Heart right ventricle (tissue), 16 donors: ENCODE data around the gene LRP1. TPM values are rescaled to one million over a fixed set of nuclear protein-coding genes. Genes with fewer than 3 reads are reported as not detected.

Experiments used
- ATAC-seq, 8 donors: fragments of 200-7000 bp; cut with Tn5 transposase; one replicate each; pipeline ENCODE4 v1.9.1; 2020; ENCODE audit warnings: mild to moderate bottlenecking in 8 of 8, moderate library complexity in 8 of 8, moderate number of reproducible peaks in 1 of 8
- DNase-seq, 2 donors: peaks; one replicate each; pipeline ENCODE4 v3.0.0-alpha.2; 2020
- H3K27ac ChIP-seq, 10 donors: fragments of 200-600 bp; sonication (generic) in 2 of 10; one replicate each; pipeline versions ENCODE4 v1.5.0 to v1.8.0; 2020 to 2022; ENCODE audit warnings: mild to moderate bottlenecking in 3 of 10
- H3K27me3 ChIP-seq, 7 donors: fragments of 200-600 bp; one replicate each; pipeline ENCODE4 v1.8.0; 2021 to 2022; ENCODE audit warnings: mild to moderate bottlenecking in 2 of 7
- H3K36me3 ChIP-seq, 9 donors: fragments of 200-600 bp; sonication (generic) in 1 of 9; one replicate each; pipeline versions ENCODE4 v1.5.0 to v1.8.0; 2020 to 2022; ENCODE audit warnings: mild to moderate bottlenecking in 2 of 9
- H3K4me1 ChIP-seq, 9 donors: fragments of 200-600 bp; sonication (generic) in 1 of 9; one replicate each; pipeline versions ENCODE4 v1.5.0 to v1.8.0; 2020 to 2022; ENCODE audit warnings: mild to moderate bottlenecking in 4 of 9
- H3K4me3 ChIP-seq, 10 donors: fragments of 200-600 bp; sonication (generic) in 2 of 10; one replicate each; pipeline versions ENCODE4 v1.5.0 to v1.8.0; 2020 to 2022; ENCODE audit warnings: mild to moderate bottlenecking in 7 of 10, moderate library complexity in 2 of 10
- H3K9me3 ChIP-seq, 11 donors: fragments of 200-600 bp in 10 of 11; sonication (generic) in 2 of 11; one replicate each; pipeline versions ENCODE4 v1.5.0 to v1.8.0; 2013 to 2022; ENCODE audit warnings: mild to moderate bottlenecking in 2 of 11, control low read depth in 1 of 11, moderate library complexity in 1 of 11
- WGBS, 2 donors: extraction: QIAGEN DNeasy Blood & Tissue Kit; methylation state at CpG; one replicate each; pipeline ENCODE4 v1.1.7; 2013; ENCODE audit warnings: inconsistent platforms in 1 of 2; 5-methylcytosine and 5-hydroxymethylcytosine counted together
- intact Hi-C, 10 donors: fragments of 100-400 bp; cut with DNase I; formaldehyde crosslinking; loops; one replicate each; pipeline versions ENCODE4 v1.11.1 to v1.14.2; 2022
- polyA plus RNA-seq, 2 donors: library from polyadenylated mRNA; stranded (reverse); fragments of 200-250 nt; gene quantifications; one replicate each; pipeline ENCODE4 v1.2.3, GENCODE V29; 2013
- total RNA-seq, 10 donors: library from RNA; stranded (reverse); fragmentation: NEBNext Ultra II Directional in 3 of 10; extraction: Animal tissue kit (Norgen Biotek cat#: 25700) in 3 of 10; gene quantifications; one replicate each; pipeline versions ENCODE4 v1.2.1 to v1.2.4, GENCODE V29; 2021 to 2023
- TF ChIP-seq, protein P1 (sequence below), 9 donors: fragments of 200-600 bp; sonication (generic) in 2 of 9; IDR thresholded peaks; one replicate each; pipeline versions ENCODE4 v1.5.0 to v1.8.0; 2021 to 2022; ENCODE audit warnings: antibody characterized with exemption in 9 of 9, mild to moderate bottlenecking in 5 of 9, moderate library complexity in 1 of 9
- donor health status: Arrhythmogenic right ventricular cardiomyopathy.
- donor health status: ischemic (EF 13 %, LVEDD 7.1; RV severe dilation, severe dysfunction).
- donor health status: healthy with polysubstance abuse.
- donor health status: DM: no; HTN: yes; CAD: no.
- donor health status: DM: no; HTN: no; CAD: no.
- donor health status: ischemic (EF 25% LVEDD 6.9; RV normal size, moderate dysfunction).
- donor health status: ischemic (EF 25% LVEDD 5.7; RV mildly dilated, moderate dysfunction).
- donor health status: healthy.
- donor health status: DM: yes; HTN: yes; CAD: no.
- donor health status: Ischemic cardiomyopathy.
- donor health status: ischemic (EF 35%, LVEDD 5.7; RV mildly dilated, moderate dysfunction).
- donor health status: nonischemic (EF 11% LVEDD 7.7; RV severe dilation, severe dysfunction).
- donor health status: DM: yes; HTN: yes; CAD: no.
- donor health status: PGD.
- donor health status: ischemic (EF 29% LVEDD 5.4; RV normal size, mild dysfunction).
- donor health status: nonischemic (EF 23%, LVEDD 6.1; RV moderate dilation, normal function).

LRP1 gene
- total and polyA plus RNA-seq, 12 donors: 46.3 to 259 (median 69.3) TPM

DNA sequence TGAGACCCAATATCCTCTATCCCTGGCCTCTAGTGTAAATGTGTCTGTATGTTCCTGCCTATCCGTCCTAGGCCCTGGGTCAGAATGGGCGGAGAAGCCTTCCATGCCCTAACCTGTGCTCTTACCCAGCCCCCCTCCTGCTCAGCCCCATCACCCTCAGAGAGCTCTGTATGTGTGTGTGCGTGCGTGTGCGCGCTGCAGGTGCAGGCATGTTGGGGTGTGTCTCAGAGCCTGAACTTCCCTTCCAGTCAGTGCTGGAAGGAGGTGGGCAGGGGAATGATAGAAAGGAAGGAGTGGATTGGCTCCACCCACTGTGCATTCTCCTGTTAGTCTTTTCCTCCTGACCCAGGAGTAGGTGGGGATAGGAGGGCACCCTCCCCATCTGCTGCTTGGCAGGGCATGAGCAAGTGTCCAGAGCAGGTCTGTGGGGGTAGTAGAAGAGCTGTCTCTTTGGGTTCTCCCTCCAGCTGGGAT is 32.1 kb upstream of the LRP1 start:
- no peaks in the 10 kb centered on the region for H3K9me3 ChIP-seq
- H3K27ac ChIP-seq: no peak overlapping the region
- intact Hi-C loops: no loop called here
- H3K4me3 ChIP-seq: no peak overlapping the region
- peaks cover 0 to 96% (median 50%) of the 10 kb centered on the region in 9 donors for H3K36me3 ChIP-seq
- no peaks in the 10 kb centered on the region for H3K27me3 ChIP-seq
- 82 to 83% methylated on average over 6 of the region's 6 CpGs for WGBS, 2 donors
- peaks cover 7 to 46% (median 31%) of the 10 kb centered on the region in 9 donors for H3K4me1 ChIP-seq
- no peak for DNase-seq
- no peak for ATAC-seq
- TF ChIP-seq, protein P1, sequence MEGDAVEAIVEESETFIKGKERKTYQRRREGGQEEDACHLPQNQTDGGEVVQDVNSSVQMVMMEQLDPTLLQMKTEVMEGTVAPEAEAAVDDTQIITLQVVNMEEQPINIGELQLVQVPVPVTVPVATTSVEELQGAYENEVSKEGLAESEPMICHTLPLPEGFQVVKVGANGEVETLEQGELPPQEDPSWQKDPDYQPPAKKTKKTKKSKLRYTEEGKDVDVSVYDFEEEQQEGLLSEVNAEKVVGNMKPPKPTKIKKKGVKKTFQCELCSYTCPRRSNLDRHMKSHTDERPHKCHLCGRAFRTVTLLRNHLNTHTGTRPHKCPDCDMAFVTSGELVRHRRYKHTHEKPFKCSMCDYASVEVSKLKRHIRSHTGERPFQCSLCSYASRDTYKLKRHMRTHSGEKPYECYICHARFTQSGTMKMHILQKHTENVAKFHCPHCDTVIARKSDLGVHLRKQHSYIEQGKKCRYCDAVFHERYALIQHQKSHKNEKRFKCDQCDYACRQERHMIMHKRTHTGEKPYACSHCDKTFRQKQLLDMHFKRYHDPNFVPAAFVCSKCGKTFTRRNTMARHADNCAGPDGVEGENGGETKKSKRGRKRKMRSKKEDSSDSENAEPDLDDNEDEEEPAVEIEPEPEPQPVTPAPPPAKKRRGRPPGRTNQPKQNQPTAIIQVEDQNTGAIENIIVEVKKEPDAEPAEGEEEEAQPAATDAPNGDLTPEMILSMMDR (IDR thresholded peaks at IDR 0.05): no peak

DNA sequence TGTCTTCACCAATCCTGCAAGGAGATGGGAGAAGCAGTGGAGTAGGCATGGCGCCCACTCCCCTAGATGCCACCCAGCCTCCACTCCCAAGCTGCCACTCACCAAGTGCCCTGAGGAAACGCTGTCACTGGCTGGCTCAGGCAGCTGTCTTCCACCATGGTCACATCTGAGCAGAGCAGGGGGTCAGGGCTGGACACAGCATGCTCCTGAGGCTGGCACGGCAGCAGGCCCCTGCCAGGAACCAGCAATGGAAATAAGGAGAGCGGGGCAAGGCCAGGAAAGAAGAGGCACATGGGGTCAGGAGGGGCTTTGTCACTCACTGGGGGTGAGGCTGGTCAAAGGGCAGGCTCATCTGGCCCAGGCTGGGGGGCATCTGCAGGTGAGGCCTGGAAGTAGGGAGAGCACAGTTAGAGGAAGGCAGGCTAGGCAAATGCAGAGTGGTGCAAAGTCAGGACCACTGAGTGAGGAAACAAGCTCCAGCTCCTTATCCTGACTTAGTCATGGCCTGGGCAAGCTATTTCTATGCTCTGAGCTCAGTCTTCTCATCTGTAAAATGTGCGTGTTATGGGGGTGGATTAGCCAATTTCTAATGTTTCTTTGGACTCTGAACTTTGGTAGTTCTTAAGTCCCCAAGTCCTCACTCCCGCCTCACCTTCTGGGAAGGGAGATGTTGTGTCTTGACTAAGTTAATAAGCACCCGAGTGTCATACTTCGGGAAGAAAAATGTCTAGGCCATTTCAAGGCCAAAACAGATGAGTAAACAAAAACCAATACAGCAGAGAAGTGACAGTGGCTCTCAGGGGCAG is 31.3 kb upstream of the LRP1 start:
- WGBS, 2 donors: 86 to 95% methylated on average over 8 of the region's 8 CpGs
- Histone ChIP-seq H3K36me3 (peaks cover 0 to 96% (median 50%) of the 10 kb centered on the region in 9 donors), H3K9me3 (no peaks in the 10 kb centered on the region), H3K27ac (no peak overlapping the region), H3K27me3 (no peaks in the 10 kb centered on the region), H3K4me1 (peaks cover 4 to 39% (median 23%) of the 10 kb centered on the region in 9 donors), H3K4me3 (no peak overlapping the region)
- TF ChIP-seq, protein P1 (IDR thresholded peaks at IDR 0.05): no peak
- intact Hi-C loops: no loop called here
- ATAC-seq (no peak), DNase-seq (no peak)

DNA sequence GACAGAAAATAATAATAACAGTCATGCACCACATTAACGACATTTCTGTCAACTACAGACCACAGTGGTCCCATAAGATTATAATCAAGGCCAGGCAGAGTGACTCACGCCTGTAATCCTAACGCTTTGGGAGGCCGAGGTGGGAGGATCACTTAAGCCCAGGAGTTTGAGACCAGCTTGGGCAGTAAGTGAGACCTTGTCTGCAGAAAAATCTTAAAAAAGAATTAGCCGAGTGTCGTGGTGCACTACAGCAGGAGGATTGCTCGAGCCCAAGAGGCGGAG is 30.8 kb upstream of the LRP1 start:
- no peaks in the 10 kb centered on the region for H3K27me3 ChIP-seq
- no peaks in the 10 kb centered on the region for H3K9me3 ChIP-seq
- 91 to 93% methylated on average over 8 of the region's 8 CpGs for WGBS, 2 donors
- no peak for DNase-seq
- no peak overlapping the region for H3K27ac ChIP-seq
- peaks cover 4 to 34% (median 17%) of the 10 kb centered on the region in 9 donors for H3K4me1 ChIP-seq
- no peak for ATAC-seq
- intact Hi-C loops: no loop called here
- no peak overlapping the region for H3K4me3 ChIP-seq
- TF ChIP-seq, protein P1 (IDR thresholded peaks at IDR 0.05): no peak
- peaks cover 0 to 96% (median 44%) of the 10 kb centered on the region in 9 donors for H3K36me3 ChIP-seq

DNA sequence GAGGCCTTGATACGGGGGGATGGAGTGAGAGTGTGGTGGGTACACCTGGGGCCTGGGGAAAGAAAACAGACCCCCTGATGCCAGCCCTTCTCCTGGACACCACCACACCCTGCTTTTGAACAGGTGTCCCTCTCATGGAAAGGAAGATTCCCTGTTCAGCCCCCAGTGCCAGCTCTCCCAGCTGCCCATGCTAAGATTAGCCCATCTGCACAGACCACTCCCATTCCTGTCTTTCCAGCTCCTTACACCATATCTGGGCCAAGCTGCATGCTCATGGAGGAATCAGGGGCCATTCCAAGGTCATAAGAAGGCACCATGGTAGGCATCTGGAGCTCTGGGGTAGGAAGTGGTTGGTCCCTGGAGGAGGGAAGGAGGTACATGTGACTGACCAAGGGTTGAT is 29.7 kb upstream of the LRP1 start:
- no peak overlapping the region for H3K27ac ChIP-seq
- TF ChIP-seq, protein P1 (IDR thresholded peaks at IDR 0.05): no peak

More for the DNA sequence above, 29.7 kb upstream of the LRP1 start:
- H3K4me1 ChIP-seq: peaks cover 0 to 23% (median 7%) of the 10 kb centered on the region in 9 donors
- DNase-seq (no peak), ATAC-seq (no peak)
- H3K9me3 ChIP-seq: no peaks in the 10 kb centered on the region
- intact Hi-C loops: no loop called here
- no peak overlapping the region for H3K4me3 ChIP-seq
- peaks cover 0 to 95% (median 39%) of the 10 kb centered on the region in 9 donors for H3K36me3 ChIP-seq
- WGBS, 2 donors: 76 to 79% methylated on average over 1 of the region's 1 CpG
- H3K27me3 ChIP-seq: no peaks in the 10 kb centered on the region
